HepG2 (cell line): ENCODE data around the gene UBE2S. TPM values are rescaled to one million over a fixed set of nuclear protein-coding genes. Genes with fewer than 3 reads are reported as not detected.

ENCODE experiments used
- DNMT3B ChIP-seq: conservative IDR thresholded peaks from 2 replicates; pipeline ENCODE4 v1.6.1; 2016; ENCODE audit warnings: missing biosample characterization, control low read depth
- ERF ChIP-seq: IDR thresholded peaks from 2 replicates; pipeline ENCODE4 v1.6.1; 2018; ENCODE audit warnings: missing biosample characterization, missing genetic modification reagents
- EZH2 ChIP-seq: conservative IDR thresholded peaks from 2 replicates; pipeline ENCODE4 v1.6.1; 2012; ENCODE audit warnings: mild to moderate bottlenecking, low read depth, low read length, moderate library complexity
- HMG20B ChIP-seq: conservative IDR thresholded peaks from 2 replicates; pipeline ENCODE4 v1.6.1; 2016; ENCODE audit warnings: missing genetic modification reagents, missing compliant biosample characterization
- MZF1 ChIP-seq: sonication (generic); formaldehyde crosslinking; IDR thresholded peaks from 2 replicates; pipeline ENCODE4 v1.8.1; 2023; ENCODE audit warnings: mild to moderate bottlenecking, missing genetic modification reagents, borderline replicate concordance
- NCOA2 ChIP-seq: sonication (generic); formaldehyde crosslinking; IDR thresholded peaks from 2 replicates; pipeline ENCODE4 v1.8.0; 2022; ENCODE audit warnings: inconsistent platforms
- RAD21 ChIP-seq: fragments of 450-650 bp; formaldehyde crosslinking; IDR thresholded peaks from 2 replicates; pipeline ENCODE4 v1.5.0; 2020; ENCODE audit warnings: mild to moderate bottlenecking
- TRIM24 ChIP-seq: sonication (generic); formaldehyde crosslinking; IDR thresholded peaks from 2 replicates; pipeline ENCODE4 v1.8.0; 2022; ENCODE audit warnings: mild to moderate bottlenecking, missing genetic modification reagents
- XRCC5 ChIP-seq: fragments of 200-400 bp; formaldehyde crosslinking; optimal IDR thresholded peaks from 2 replicates; pipeline ENCODE3; 2017; ENCODE audit warnings: mild to moderate bottlenecking, low read length
- ZNF124 ChIP-seq: sonication (generic); formaldehyde crosslinking; IDR thresholded peaks from 2 replicates; pipeline ENCODE4 v1.4.0; 2020; ENCODE audit warnings: missing genetic modification reagents
- ZNF24 ChIP-seq: fragments of 450-650 bp; IDR thresholded peaks from 2 replicates; pipeline ENCODE4 v1.6.1; 2017; ENCODE audit warnings: antibody characterized with exemption, mild to moderate bottlenecking
- ZNF382 ChIP-seq: sonication (generic); formaldehyde crosslinking; IDR thresholded peaks from 2 replicates; pipeline ENCODE4 v1.5.0; 2020; ENCODE audit warnings: missing genetic modification reagents, mild to moderate bottlenecking, borderline replicate concordance
- ZNF616 ChIP-seq: sonication (generic); formaldehyde crosslinking; IDR thresholded peaks from 2 replicates; pipeline ENCODE4 v1.5.0; 2020; ENCODE audit warnings: low read depth, mild to moderate bottlenecking, missing genetic modification reagents
- polyA plus RNA-seq, 8 experiments: library from polyadenylated mRNA; depleted of rRNA in 3 of 8; stranded (reverse) in 7 of 8; unstranded in 1 of 8; fragments of >200 nt; fragmentation: Illumina TruSeq in 4 of 8; extraction: Trizol in 4 of 8; gene quantifications; 2 replicates each; pipeline versions ENCODE4 v1.2.1 to v1.2.3, GENCODE V29; 2011 to 2016; ENCODE audit warnings: low read depth in 4 of 8, missing spikeins in 1 of 8, mixed read lengths in 1 of 8; ENCODE audit not compliant: insufficient read depth in 1 of 8
- total RNA-seq, 5 experiments: library from RNA; depleted of rRNA; stranded (reverse); fragments of >200 nt; fragmentation: Illumina TruSeq; extraction: Trizol; gene quantifications; 2 replicates each; pipeline ENCODE4 v1.2.3, GENCODE V29; 2016; ENCODE audit warnings: low read depth in 1 of 5
- TF ChIP-seq, protein P1 (sequence below): sonication (generic); formaldehyde crosslinking; IDR thresholded peaks from 2 replicates; pipeline ENCODE4 v1.5.0; 2020; ENCODE audit warnings: mild to moderate bottlenecking, missing genetic modification reagents
- TF ChIP-seq, protein P2 (sequence below): sonication (generic); formaldehyde crosslinking; IDR thresholded peaks from 2 replicates; pipeline ENCODE4 v1.5.0; 2020; ENCODE audit warnings: mild to moderate bottlenecking, missing genetic modification reagents, borderline replicate concordance
- TF ChIP-seq, protein P3 (sequence below): sonication (generic); formaldehyde crosslinking; IDR thresholded peaks from 2 replicates; pipeline ENCODE4 v1.5.1; 2020; ENCODE audit warnings: mild to moderate bottlenecking, missing genetic modification reagents, moderate library complexity

The UBE2S gene
- total and polyA plus RNA-seq, 2 of the 13 experiments (the other 11 are each of a cell fraction or from before 2014, with no cell fraction given): 32.2 to 39.3 TPM

- TF ChIP-seq EZH2 (0 out of 2 replicates have a peak, but pooled peaks have one; percentile 20), ZNF616 (CRISPR knock-in tag) (no peak), ERF (CRISPR knock-in tag) (no peak), ZNF382 (CRISPR knock-in tag) (no peak), TRIM24 (CRISPR knock-in tag) (no peak), MZF1 (CRISPR knock-in tag) (no peak), XRCC5 (no peak), NCOA2 (CRISPR knock-in tag) (no peak), ZNF124 (no peak), RAD21 (CRISPR knock-in tag) (no peak), HMG20B (no peak), ZNF24 (no peak), DNMT3B (CRISPR knock-in tag) (no peak)
- TF ChIP-seq, protein P1, sequence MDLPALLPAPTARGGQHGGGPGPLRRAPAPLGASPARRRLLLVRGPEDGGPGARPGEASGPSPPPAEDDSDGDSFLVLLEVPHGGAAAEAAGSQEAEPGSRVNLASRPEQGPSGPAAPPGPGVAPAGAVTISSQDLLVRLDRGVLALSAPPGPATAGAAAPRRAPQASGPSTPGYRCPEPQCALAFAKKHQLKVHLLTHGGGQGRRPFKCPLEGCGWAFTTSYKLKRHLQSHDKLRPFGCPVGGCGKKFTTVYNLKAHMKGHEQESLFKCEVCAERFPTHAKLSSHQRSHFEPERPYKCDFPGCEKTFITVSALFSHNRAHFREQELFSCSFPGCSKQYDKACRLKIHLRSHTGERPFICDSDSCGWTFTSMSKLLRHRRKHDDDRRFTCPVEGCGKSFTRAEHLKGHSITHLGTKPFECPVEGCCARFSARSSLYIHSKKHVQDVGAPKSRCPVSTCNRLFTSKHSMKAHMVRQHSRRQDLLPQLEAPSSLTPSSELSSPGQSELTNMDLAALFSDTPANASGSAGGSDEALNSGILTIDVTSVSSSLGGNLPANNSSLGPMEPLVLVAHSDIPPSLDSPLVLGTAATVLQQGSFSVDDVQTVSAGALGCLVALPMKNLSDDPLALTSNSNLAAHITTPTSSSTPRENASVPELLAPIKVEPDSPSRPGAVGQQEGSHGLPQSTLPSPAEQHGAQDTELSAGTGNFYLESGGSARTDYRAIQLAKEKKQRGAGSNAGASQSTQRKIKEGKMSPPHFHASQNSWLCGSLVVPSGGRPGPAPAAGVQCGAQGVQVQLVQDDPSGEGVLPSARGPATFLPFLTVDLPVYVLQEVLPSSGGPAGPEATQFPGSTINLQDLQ (CRISPR knock-in tag): no peak
- TF ChIP-seq, protein P2, sequence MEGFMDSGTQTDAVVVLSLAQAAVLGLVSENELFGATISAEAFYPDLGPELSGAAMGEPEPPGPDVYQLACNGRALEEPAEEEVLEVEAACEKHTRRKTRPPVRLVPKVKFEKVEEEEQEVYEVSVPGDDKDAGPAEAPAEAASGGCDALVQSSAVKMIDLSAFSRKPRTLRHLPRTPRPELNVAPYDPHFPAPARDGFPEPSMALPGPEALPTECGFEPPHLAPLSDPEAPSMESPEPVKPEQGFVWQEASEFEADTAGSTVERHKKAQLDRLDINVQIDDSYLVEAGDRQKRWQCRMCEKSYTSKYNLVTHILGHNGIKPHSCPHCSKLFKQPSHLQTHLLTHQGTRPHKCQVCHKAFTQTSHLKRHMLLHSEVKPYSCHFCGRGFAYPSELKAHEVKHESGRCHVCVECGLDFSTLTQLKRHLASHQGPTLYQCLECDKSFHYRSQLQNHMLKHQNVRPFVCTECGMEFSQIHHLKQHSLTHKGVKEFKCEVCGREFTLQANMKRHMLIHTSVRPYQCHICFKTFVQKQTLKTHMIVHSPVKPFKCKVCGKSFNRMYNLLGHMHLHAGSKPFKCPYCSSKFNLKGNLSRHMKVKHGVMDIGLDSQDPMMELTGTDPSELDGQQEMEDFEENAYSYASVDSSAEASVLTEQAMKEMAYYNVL (CRISPR knock-in tag): no peak
- TF ChIP-seq, protein P3, sequence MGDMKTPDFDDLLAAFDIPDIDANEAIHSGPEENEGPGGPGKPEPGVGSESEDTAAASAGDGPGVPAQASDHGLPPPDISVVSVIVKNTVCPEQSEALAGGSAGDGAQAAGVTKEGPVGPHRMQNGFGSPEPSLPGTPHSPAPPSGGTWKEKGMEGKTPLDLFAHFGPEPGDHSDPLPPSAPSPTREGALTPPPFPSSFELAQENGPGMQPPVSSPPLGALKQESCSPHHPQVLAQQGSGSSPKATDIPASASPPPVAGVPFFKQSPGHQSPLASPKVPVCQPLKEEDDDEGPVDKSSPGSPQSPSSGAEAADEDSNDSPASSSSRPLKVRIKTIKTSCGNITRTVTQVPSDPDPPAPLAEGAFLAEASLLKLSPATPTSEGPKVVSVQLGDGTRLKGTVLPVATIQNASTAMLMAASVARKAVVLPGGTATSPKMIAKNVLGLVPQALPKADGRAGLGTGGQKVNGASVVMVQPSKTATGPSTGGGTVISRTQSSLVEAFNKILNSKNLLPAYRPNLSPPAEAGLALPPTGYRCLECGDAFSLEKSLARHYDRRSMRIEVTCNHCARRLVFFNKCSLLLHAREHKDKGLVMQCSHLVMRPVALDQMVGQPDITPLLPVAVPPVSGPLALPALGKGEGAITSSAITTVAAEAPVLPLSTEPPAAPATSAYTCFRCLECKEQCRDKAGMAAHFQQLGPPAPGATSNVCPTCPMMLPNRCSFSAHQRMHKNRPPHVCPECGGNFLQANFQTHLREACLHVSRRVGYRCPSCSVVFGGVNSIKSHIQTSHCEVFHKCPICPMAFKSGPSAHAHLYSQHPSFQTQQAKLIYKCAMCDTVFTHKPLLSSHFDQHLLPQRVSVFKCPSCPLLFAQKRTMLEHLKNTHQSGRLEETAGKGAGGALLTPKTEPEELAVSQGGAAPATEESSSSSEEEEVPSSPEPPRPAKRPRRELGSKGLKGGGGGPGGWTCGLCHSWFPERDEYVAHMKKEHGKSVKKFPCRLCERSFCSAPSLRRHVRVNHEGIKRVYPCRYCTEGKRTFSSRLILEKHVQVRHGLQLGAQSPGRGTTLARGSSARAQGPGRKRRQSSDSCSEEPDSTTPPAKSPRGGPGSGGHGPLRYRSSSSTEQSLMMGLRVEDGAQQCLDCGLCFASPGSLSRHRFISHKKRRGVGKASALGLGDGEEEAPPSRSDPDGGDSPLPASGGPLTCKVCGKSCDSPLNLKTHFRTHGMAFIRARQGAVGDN (CRISPR knock-in tag): peak; percentile 40; the same call in 1 of the 2 replicates
Observed at GRCh38 chr19:55368701-55369563, 38.7 kb downstream of the UBE2S start (continued).
